Measurements from ENCODE around the gene P2RY2.

P2RY2 gene

DNA sequence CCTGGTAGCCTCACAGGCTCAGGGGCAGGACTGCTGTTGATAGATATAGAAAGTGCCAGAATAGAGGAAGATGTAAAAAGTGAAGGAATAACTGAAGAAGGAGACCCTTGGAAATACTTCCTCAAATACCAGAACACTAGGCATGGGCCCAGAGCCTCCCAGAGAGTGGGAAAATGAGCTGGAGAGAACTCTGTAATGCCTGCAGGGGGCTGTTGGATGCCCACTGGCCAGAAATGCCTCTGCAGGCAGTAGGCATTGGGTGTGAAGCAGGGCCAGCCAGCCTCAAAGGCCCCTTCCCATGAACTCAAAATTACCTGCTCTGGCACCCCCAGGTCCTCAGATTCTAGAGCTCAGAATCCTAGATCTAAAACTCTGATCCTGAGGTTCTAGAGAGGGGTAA lies 15.1 kb downstream of the P2RY2 start:
- Histone ChIP-seq H3K9me3 (ENCODE audit: control insufficient read depth, insufficient read depth, low read length) (no peaks in the 10 kb centered on the region), H3K4me1 (ENCODE audit: control insufficient read depth, insufficient read depth, low read length) (peaks cover 5% of the 10 kb centered on the region), H3K36me3 (ENCODE audit: control insufficient read depth, insufficient read depth, low read length) (peaks cover 3% of the 10 kb centered on the region), H3K9ac (ENCODE audit: low read depth, low read length) (no peak overlapping the region), H3K4me3 (ENCODE audit: low read depth, low read length) (no peak overlapping the region), H3K27me3 (ENCODE audit: control insufficient read depth, insufficient read depth, low read length) (no peaks in the 10 kb centered on the region)

DNA sequence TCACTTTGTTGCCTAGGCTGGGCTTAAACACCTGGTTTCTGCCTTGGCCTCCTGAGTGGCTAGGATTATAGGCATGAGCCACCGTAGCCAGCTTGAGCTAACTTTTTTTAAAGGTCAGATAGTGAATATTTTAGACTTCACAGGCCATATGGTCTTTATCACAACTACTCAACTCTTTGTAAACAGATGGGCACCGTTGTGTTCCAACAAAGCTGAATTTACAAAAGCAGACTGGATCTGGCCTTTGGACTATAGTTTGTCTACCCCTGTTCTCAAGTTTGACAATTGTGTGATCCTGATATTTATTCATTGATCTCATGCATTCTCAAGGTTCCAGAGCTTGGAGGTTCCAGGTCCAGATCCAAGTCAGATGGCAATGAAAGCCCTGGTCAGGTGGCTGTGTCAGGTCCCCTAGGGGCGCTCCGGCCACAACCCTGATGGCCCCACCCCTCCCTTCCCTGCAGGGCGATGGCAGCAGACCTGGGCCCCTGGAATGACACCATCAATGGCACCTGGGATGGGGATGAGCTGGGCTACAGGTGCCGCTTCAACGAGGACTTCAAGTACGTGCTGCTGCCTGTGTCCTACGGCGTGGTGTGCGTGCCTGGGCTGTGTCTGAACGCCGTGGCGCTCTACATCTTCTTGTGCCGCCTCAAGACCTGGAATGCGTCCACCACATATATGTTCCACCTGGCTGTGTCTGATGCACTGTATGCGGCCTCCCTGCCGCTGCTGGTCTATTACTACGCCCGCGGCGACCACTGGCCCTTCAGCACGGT lies 15.8 kb downstream of the P2RY2 start:
- Histone ChIP-seq H3K9ac (ENCODE audit: low read depth, low read length) (no peak overlapping the region), H3K27me3 (ENCODE audit: control insufficient read depth, insufficient read depth, low read length) (no peaks in the 10 kb centered on the region), H3K9me3 (ENCODE audit: control insufficient read depth, insufficient read depth, low read length) (no peaks in the 10 kb centered on the region), H3K4me1 (ENCODE audit: control insufficient read depth, insufficient read depth, low read length) (no peaks in the 10 kb centered on the region), H3K36me3 (ENCODE audit: control insufficient read depth, insufficient read depth, low read length) (peaks cover 3% of the 10 kb centered on the region), H3K4me3 (ENCODE audit: low read depth, low read length) (no peak overlapping the region)

DNA sequence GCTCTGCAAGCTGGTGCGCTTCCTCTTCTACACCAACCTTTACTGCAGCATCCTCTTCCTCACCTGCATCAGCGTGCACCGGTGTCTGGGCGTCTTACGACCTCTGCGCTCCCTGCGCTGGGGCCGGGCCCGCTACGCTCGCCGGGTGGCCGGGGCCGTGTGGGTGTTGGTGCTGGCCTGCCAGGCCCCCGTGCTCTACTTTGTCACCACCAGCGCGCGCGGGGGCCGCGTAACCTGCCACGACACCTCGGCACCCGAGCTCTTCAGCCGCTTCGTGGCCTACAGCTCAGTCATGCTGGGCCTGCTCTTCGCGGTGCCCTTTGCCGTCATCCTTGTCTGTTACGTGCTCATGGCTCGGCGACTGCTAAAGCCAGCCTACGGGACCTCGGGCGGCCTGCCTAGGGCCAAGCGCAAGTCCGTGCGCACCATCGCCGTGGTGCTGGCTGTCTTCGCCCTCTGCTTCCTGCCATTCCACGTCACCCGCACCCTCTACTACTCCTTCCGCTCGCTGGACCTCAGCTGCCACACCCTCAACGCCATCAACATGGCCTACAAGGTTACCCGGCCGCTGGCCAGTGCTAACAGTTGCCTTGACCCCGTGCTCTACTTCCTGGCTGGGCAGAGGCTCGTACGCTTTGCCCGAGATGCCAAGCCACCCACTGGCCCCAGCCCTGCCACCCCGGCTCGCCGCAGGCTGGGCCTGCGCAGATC lies 16.5 kb downstream of the P2RY2 start:
- H3K9me3 ChIP-seq (ENCODE audit: control insufficient read depth, insufficient read depth, low read length): no peaks in the 10 kb centered on the region
- H3K9ac ChIP-seq (ENCODE audit: low read depth, low read length): no peak overlapping the region
- no peaks in the 10 kb centered on the region for H3K4me1 ChIP-seq (ENCODE audit: control insufficient read depth, insufficient read depth, low read length)
- no peak overlapping the region for H3K4me3 ChIP-seq (ENCODE audit: low read depth, low read length)
- peaks cover 3% of the 10 kb centered on the region for H3K36me3 ChIP-seq (ENCODE audit: control insufficient read depth, insufficient read depth, low read length)
- H3K27me3 ChIP-seq (ENCODE audit: control insufficient read depth, insufficient read depth, low read length): no peaks in the 10 kb centered on the region

DNA sequence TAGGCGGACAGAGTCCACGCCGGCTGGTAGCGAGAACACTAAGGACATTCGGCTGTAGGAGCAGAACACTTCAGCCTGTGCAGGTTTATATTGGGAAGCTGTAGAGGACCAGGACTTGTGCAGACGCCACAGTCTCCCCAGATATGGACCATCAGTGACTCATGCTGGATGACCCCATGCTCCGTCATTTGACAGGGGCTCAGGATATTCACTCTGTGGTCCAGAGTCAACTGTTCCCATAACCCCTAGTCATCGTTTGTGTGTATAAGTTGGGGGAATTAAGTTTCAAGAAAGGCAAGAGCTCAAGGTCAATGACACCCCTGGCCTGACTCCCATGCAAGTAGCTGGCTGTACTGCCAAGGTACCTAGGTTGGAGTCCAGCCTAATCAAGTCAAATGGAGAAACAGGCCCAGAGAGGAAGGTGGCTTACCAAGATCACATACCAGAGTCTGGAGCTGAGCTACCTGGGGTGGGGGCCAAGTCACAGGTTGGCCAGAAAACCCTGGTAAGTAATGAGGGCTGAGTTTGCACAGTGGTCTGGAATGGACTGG lies 17.2 kb downstream of the P2RY2 start:
- Histone ChIP-seq H3K9me3 (ENCODE audit: control insufficient read depth, insufficient read depth, low read length) (no peaks in the 10 kb centered on the region), H3K4me3 (ENCODE audit: low read depth, low read length) (no peak overlapping the region), H3K9ac (ENCODE audit: low read depth, low read length) (no peak overlapping the region), H3K27me3 (ENCODE audit: control insufficient read depth, insufficient read depth, low read length) (no peaks in the 10 kb centered on the region), H3K36me3 (ENCODE audit: control insufficient read depth, insufficient read depth, low read length) (peaks cover 3% of the 10 kb centered on the region), H3K4me1 (ENCODE audit: control insufficient read depth, insufficient read depth, low read length) (no peaks in the 10 kb centered on the region)

DNA sequence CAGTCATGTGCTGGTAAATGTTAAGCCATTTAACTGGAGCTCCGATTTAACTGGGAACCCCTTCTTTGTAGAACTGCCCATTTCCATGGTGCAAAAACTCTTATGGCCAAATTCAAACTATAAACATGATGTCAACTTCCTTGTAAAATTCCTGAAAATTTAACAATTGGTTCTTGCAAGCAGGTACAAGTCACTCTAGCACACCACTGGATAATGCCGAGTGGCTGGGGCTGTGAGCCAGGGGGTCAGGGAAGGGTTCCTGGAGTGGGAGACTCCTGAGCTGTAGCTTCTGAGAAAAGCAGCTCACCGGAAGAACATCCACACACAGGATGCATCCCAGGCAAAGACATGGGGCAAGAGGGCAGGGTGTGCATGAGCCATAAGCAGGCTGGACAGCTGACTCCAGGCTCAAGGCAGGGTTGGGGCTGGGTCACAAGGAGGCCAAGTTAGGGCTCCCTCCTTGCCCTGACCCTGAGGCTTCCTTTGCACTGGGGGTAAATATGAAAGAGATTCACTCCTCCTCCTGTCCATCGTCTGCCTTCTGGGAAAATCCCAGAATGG lies 18.2 kb downstream of the P2RY2 start:
- no peak overlapping the region for H3K9ac ChIP-seq (ENCODE audit: low read depth, low read length)
- H3K4me3 ChIP-seq (ENCODE audit: low read depth, low read length): no peak overlapping the region
- H3K27me3 ChIP-seq (ENCODE audit: control insufficient read depth, insufficient read depth, low read length): no peaks in the 10 kb centered on the region
- no peaks in the 10 kb centered on the region for H3K9me3 ChIP-seq (ENCODE audit: control insufficient read depth, insufficient read depth, low read length)
- H3K36me3 ChIP-seq (ENCODE audit: control insufficient read depth, insufficient read depth, low read length): peaks cover 3% of the 10 kb centered on the region
- no peaks in the 10 kb centered on the region for H3K4me1 ChIP-seq (ENCODE audit: control insufficient read depth, insufficient read depth, low read length)

DNA sequence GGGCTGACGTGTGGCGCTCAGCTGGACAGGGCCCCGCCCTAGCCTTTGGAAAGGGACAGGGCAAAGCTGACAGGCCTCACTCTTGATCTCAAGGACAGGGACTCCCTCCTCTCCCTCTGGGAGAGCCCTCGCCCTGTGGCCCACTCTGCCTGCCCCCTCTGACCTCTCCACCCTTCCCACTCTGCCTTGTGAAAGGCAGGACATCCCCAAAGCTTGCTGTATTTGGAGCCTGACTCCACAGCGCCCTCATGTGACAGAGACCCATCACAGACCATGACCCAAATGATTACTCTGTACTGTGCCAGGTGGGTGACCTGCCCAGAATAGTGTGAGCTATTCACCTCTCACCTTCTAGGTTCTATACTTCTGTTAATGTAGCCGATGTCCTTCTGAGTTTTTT lies 18.8 kb downstream of the P2RY2 start:
- Histone ChIP-seq H3K4me3 (ENCODE audit: low read depth, low read length) (no peak overlapping the region), H3K9ac (ENCODE audit: low read depth, low read length) (no peak overlapping the region), H3K9me3 (ENCODE audit: control insufficient read depth, insufficient read depth, low read length) (no peaks in the 10 kb centered on the region), H3K27me3 (ENCODE audit: control insufficient read depth, insufficient read depth, low read length) (no peaks in the 10 kb centered on the region), H3K4me1 (ENCODE audit: control insufficient read depth, insufficient read depth, low read length) (no peaks in the 10 kb centered on the region), H3K36me3 (ENCODE audit: control insufficient read depth, insufficient read depth, low read length) (peaks cover 3% of the 10 kb centered on the region)

DNA sequence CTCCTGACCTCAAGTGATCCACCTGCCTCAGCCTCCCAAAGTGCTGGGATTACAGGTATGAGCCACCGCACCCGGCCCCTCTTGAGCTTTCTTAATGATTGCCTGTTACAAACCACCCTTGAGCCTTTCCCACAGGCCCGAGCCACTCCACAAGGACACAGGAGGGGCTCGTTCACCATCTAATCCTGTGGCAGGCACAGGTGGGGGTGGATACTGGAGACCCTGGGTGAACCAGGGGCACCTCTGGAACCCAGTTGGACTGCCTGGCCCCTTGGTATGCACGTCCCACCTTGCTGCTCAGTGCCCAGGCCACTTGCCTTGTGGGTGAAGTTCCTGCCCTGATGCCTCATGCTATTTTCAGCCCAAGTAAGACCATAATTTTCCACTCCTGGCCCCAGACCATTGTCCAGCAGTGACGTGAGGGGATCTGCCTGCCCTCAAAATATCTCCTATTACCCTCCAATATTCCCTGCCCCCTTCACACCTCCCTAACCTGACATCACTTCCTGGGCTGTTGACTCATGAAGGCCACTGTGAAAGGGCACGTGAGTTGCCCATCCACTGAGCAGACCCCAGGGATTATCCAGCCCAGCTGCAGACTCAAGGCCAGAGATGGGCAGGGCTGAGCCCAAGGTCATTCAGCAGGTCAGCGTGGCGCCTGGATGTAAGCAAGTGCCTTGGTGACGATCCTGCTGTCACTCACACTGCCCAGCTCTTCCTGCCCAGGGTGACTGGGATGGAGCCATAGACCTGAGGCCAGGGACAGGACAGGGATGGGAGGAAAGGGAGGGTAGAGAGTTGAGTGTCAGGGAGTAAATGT lies 19.6 kb downstream of the P2RY2 start:
- Histone ChIP-seq H3K36me3 (ENCODE audit: control insufficient read depth, insufficient read depth, low read length) (peaks cover 3% of the 10 kb centered on the region), H3K4me3 (ENCODE audit: low read depth, low read length) (no peak overlapping the region), H3K27me3 (ENCODE audit: control insufficient read depth, insufficient read depth, low read length) (no peaks in the 10 kb centered on the region), H3K4me1 (ENCODE audit: control insufficient read depth, insufficient read depth, low read length) (no peaks in the 10 kb centered on the region), H3K9me3 (ENCODE audit: control insufficient read depth, insufficient read depth, low read length) (no peaks in the 10 kb centered on the region), H3K9ac (ENCODE audit: low read depth, low read length) (no peak overlapping the region)

DNA sequence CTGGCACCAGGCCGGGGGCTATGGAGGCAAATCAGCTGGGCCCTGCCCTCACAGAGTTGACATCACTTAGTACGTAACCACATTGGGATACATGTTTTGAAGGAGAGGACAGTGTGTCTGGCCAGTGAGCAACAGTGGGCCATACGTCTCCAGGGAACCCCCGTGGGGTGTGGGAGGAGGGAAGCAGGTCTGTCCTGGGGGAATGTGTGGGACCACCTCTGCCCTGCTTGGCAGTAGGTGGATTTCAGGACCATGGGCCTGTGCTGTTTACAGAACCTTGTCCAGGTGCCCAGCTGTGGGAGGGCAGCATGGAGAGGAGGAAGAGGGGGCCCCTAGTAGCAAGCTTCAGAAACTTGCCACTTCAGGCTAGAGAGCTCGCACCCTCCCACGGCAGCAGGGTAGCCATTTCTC lies 21.0 kb downstream of the P2RY2 start:
- no peak overlapping the region for H3K4me3 ChIP-seq (ENCODE audit: low read depth, low read length)
- no peaks in the 10 kb centered on the region for H3K9me3 ChIP-seq (ENCODE audit: control insufficient read depth, insufficient read depth, low read length)
- H3K36me3 ChIP-seq (ENCODE audit: control insufficient read depth, insufficient read depth, low read length): peaks cover 3% of the 10 kb centered on the region
- no peak overlapping the region for H3K9ac ChIP-seq (ENCODE audit: low read depth, low read length)
- no peaks in the 10 kb centered on the region for H3K27me3 ChIP-seq (ENCODE audit: control insufficient read depth, insufficient read depth, low read length)
- no peaks in the 10 kb centered on the region for H3K4me1 ChIP-seq (ENCODE audit: control insufficient read depth, insufficient read depth, low read length)

DNA sequence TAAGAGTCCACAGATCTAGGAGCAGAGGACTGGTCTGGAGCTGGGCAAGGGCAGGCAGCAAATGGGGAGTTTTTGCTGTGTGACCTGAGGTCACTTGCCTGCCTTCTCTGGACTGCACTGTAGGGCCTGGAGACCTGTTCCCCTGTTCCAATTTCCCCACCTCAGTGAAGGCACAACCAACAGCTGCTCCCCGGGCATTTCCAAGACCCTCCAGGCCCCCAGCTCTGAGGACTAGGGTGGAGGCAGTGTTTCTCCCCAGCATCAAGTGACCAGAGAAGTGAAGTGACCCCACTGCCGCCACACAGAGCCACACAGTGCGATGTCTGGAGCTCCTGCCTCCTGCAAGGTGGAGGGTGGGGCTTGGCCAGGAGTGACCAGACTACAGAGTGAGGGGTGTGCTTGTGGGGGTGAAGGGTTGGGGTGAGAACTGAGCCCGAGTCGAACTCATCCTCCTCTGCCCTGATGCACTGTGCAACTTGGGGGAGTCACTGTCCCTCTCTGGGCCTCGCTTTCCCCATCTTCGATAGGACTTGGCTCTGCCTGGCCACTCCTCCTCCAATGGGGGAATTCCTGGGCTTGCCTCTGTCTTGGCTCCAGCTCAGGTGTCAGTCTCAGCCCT lies 21.6 kb downstream of the P2RY2 start:
- no peaks in the 10 kb centered on the region for H3K4me1 ChIP-seq (ENCODE audit: control insufficient read depth, insufficient read depth, low read length)
- H3K27me3 ChIP-seq (ENCODE audit: control insufficient read depth, insufficient read depth, low read length): no peaks in the 10 kb centered on the region
- H3K4me3 ChIP-seq (ENCODE audit: low read depth, low read length): no peak overlapping the region
- H3K36me3 ChIP-seq (ENCODE audit: control insufficient read depth, insufficient read depth, low read length): peaks cover 3% of the 10 kb centered on the region
- no peaks in the 10 kb centered on the region for H3K9me3 ChIP-seq (ENCODE audit: control insufficient read depth, insufficient read depth, low read length)
- no peak overlapping the region for H3K9ac ChIP-seq (ENCODE audit: low read depth, low read length)

DNA sequence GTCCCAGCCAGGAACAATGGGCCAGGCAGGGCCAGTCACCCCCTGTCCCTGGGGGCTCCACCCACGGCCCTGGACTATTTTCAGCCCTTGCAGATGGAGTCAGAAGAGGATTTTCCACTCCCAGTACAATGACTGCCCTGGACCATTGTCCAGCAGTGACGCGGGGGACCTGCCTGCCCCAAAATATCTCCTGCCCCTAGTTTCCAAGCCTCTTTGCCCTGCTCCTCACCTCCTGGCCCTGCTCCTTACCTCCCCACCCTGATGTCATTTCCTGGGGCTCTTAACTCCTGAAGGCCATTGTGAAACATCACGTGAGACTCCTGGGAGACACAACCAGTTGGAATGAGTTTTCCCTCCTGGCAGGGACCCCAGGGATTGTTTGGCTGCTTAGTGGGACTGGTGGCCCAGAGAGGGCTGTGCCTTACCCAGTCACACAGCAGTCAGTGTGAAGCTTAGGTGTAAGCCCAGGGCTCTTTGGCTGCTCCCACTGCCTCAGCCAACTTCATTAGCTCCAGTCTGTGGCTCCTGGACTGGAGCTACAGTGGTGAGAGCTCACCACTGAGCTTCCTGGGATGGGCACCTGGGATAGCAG lies 22.2 kb downstream of the P2RY2 start:
- Histone ChIP-seq H3K36me3 (ENCODE audit: control insufficient read depth, insufficient read depth, low read length) (peaks cover 3% of the 10 kb centered on the region), H3K9me3 (ENCODE audit: control insufficient read depth, insufficient read depth, low read length) (no peaks in the 10 kb centered on the region), H3K27me3 (ENCODE audit: control insufficient read depth, insufficient read depth, low read length) (no peaks in the 10 kb centered on the region), H3K9ac (ENCODE audit: low read depth, low read length) (no peak overlapping the region), H3K4me3 (ENCODE audit: low read depth, low read length) (no peak overlapping the region), H3K4me1 (ENCODE audit: control insufficient read depth, insufficient read depth, low read length) (no peaks in the 10 kb centered on the region)

DNA sequence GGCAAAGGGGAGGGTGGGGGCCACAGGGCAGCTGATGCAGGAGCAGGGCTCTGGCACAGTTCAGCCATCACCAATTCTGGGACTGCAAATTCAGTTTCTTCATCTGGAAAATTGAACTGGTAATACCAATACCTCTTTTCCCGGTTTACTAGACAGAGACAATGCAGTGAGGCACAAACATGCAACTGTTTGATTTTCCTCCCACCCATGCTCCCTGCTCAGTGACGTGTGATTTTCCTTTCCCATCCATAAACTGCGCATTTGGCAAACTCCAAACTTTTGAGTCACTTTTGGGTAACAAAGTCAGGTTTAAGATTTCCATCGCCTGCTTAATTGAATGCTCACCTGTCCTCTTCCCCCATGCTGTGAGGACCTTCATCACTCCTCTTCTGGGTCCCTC lies 23.2 kb downstream of the P2RY2 start:
- no peaks in the 10 kb centered on the region for H3K27me3 ChIP-seq (ENCODE audit: control insufficient read depth, insufficient read depth, low read length)
- H3K4me1 ChIP-seq (ENCODE audit: control insufficient read depth, insufficient read depth, low read length): no peaks in the 10 kb centered on the region
- H3K9me3 ChIP-seq (ENCODE audit: control insufficient read depth, insufficient read depth, low read length): no peaks in the 10 kb centered on the region
- no peak overlapping the region for H3K4me3 ChIP-seq (ENCODE audit: low read depth, low read length)
- H3K9ac ChIP-seq (ENCODE audit: low read depth, low read length): no peak overlapping the region
- H3K36me3 ChIP-seq (ENCODE audit: control insufficient read depth, insufficient read depth, low read length): peaks cover 3% of the 10 kb centered on the region
